Smooth muscle cell (in vitro differentiated cells): ENCODE data around the gene HOMER3. TPM values are rescaled to one million over a fixed set of nuclear protein-coding genes. Genes with fewer than 3 reads are reported as not detected.

Experiments
- DNase-seq: peaks from one replicate; lab custom pipeline; 2025; ENCODE audit not compliant: unreplicated experiment; lab: John Stamatoyannopoulos, UW
- H2AFZ ChIP-seq: fragments of 200-600 bp; sonication (generic); 2 replicates; pipeline ENCODE4 v1.6.0; 2016; ENCODE audit warnings: antibody characterized with exemption, low read depth, mild to moderate bottlenecking
- H3F3A ChIP-seq: fragments of 200-600 bp; sonication (generic); 2 replicates; pipeline ENCODE4 v1.6.0; 2017; ENCODE audit warnings: antibody characterized with exemption, low read depth
- H3K27ac ChIP-seq: fragments of 200-600 bp; sonication (generic); 2 replicates; pipeline ENCODE4 v1.5.1; 2016; ENCODE audit warnings: low read depth, mild to moderate bottlenecking
- H3K27me3 ChIP-seq: fragments of 200-600 bp; sonication (generic); 2 replicates; pipeline ENCODE4 v1.6.1; 2016; ENCODE audit warnings: low read depth, mild to moderate bottlenecking
- H3K36me3 ChIP-seq: fragments of 200-600 bp; sonication (generic); 2 replicates; pipeline ENCODE4 v1.5.1; 2016; ENCODE audit warnings: low read depth
- H3K4me1 ChIP-seq: fragments of 200-600 bp; sonication (generic); 2 replicates; pipeline ENCODE4 v1.5.1; 2016; ENCODE audit warnings: low read depth
- H3K4me2 ChIP-seq: fragments of 200-600 bp; sonication (generic); 2 replicates; pipeline ENCODE4 v1.6.0; 2016; ENCODE audit warnings: mild to moderate bottlenecking
- H3K4me3 ChIP-seq: fragments of 200-600 bp; sonication (generic); 2 replicates; pipeline ENCODE4 v1.5.1; 2016; ENCODE audit warnings: mild to moderate bottlenecking
- H3K79me2 ChIP-seq: fragments of 200-600 bp; sonication (generic); 2 replicates; pipeline ENCODE4 v1.6.0; 2016; ENCODE audit warnings: low read depth, mild to moderate bottlenecking
- H3K9ac ChIP-seq: fragments of 200-600 bp; sonication (generic); 2 replicates; pipeline ENCODE4 v1.6.0; 2016; ENCODE audit warnings: low read depth
- H3K9me3 ChIP-seq: fragments of 200-600 bp; sonication (generic); replicated peaks from 2 replicates; pipeline ENCODE4 v1.5.1; 2016; ENCODE audit warnings: low read depth
- H4K20me1 ChIP-seq: fragments of 200-600 bp; sonication (generic); 2 replicates; pipeline ENCODE4 v1.6.0; 2016; ENCODE audit warnings: low read depth
- WGBS: methylation state at CpG from one replicate; pipeline ENCODE4 v1.1.7; 2016; ENCODE audit warnings: low lambda C conversion rate; 5-methylcytosine and 5-hydroxymethylcytosine counted together
- polyA plus RNA-seq: library from polyadenylated mRNA; unstranded; fragments of >200 nt; fragmentation: Nextera tagmentation; extraction: Ambion mirVana; gene quantifications from 2 replicates; pipeline ENCODE4 v1.2.1, GENCODE V29; 2016
- total RNA-seq: library from RNA; depleted of rRNA; stranded (reverse); fragments of >200 nt; gene quantifications from 2 replicates; pipeline ENCODE4 v1.2.3, GENCODE V29; 2014
- TF ChIP-seq, protein P1 (sequence below): fragments of 200-600 bp; sonication (generic); IDR thresholded peaks from 2 replicates; pipeline ENCODE4 v1.5.1; 2017; ENCODE audit warnings: borderline replicate concordance, mild to moderate bottlenecking, antibody characterized with exemption; ENCODE audit not compliant: insufficient read depth, poor library complexity, severe bottlenecking

The HOMER3 gene
- total and polyA plus RNA-seq, 2 experiments from 2014 or later = 37.4 to 88.1 TPM

DNA sequence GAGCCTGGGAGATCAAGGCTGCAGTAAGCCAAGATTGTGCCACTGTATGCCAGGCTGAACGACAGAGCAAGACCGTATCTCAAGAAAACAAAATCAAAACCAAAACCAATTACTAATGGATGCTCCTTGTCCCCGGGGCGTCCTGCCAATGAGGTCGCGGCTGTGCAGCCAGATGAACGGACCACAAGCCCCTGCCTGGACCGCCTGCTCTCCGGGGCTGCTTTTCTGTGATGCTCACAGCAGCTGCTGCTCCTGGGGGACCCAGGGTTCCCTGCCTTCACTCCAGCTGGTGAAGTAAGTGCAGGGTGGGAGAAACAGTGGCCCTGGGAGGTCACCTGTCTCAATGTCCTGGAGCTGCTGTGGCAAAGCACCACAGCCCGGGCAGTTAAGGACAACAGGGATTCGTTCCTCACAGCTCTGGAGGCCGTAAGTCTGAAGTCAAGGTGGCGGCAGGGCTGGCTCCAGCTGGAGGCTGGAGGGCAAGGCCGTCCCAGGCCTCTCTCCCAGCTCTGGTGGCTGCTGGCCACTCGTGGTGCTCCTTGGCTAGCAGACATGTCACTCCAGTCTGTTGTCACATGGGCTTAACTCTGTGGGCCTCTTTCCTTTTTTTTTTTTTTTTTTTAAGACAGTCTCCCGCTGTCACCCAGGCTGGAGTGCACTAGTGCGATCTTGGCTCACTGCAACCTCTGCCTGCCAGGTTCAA, 31.9 kb downstream of the HOMER3 start:
- Histone ChIP-seq H3K27me3 (no peaks in the 10 kb centered on the region), H3K9ac (no peak overlapping the region), H3F3A (no peaks in the 10 kb centered on the region), H3K4me1 (no peaks in the 10 kb centered on the region), H3K9me3 (no peaks in the 10 kb centered on the region), H3K79me2 (peaks cover 25% of the 10 kb centered on the region), H4K20me1 (peaks cover 84% of the 10 kb centered on the region), H3K27ac (no peak overlapping the region), H2AFZ (no peak overlapping the region), H3K4me2 (no peak overlapping the region), H3K4me3 (no peak overlapping the region), H3K36me3 (no peaks in the 10 kb centered on the region)
- WGBS = 97% methylated on average over 17 of the region's 17 CpGs
- TF ChIP-seq, protein P1, sequence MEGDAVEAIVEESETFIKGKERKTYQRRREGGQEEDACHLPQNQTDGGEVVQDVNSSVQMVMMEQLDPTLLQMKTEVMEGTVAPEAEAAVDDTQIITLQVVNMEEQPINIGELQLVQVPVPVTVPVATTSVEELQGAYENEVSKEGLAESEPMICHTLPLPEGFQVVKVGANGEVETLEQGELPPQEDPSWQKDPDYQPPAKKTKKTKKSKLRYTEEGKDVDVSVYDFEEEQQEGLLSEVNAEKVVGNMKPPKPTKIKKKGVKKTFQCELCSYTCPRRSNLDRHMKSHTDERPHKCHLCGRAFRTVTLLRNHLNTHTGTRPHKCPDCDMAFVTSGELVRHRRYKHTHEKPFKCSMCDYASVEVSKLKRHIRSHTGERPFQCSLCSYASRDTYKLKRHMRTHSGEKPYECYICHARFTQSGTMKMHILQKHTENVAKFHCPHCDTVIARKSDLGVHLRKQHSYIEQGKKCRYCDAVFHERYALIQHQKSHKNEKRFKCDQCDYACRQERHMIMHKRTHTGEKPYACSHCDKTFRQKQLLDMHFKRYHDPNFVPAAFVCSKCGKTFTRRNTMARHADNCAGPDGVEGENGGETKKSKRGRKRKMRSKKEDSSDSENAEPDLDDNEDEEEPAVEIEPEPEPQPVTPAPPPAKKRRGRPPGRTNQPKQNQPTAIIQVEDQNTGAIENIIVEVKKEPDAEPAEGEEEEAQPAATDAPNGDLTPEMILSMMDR = no peak
- no peak for DNase-seq

DNA sequence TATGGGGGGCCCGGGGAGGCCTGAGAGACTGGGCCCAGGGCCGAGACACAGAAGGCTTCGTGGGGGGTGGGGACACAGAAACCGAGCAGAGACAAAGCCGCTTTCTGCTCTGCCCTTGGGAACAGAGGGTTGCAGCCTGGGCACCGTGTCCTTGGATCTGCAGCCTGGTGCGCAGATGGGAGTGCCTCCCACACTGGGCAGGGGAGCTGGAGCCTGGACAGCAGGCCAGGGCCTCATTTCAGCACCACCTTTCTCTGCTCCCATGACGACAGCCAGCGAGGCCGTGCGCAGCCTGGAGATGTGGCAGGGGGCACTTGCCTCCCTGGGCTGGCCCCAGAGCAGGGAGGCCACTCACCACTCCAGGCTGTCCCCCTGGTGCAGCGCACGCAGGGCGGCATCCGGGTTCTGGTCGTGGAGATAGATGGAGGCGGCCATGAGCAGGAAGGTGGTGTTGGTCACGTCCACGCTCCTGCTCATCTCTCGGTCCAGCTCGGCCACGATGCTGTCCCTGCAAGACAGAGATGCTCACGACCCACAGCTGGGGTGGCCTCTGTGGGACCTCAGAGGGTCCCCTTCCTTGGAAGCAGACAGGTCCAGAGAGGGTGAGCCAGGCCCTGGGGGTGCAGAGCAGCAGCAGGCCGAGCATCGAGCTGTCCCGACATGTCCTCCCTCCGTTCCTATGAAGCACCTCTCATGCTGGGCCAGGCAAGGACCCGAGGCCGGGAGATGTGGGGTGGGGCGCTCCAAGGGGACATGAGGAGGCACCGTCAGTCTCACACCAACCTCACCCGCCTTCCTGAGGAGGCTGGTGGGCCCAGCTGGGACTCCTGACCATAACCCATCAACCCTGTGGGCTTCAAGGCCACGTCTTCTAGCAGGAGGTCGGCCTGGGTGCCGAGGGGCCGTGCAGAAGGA, 34.2 kb downstream of the HOMER3 start:
- TF ChIP-seq, protein P1 = no peak
- Histone ChIP-seq H4K20me1 (peaks cover 62% of the 10 kb centered on the region), H2AFZ (no peak overlapping the region), H3K9ac (no peak overlapping the region), H3K79me2 (peaks cover 3% of the 10 kb centered on the region), H3K27me3 (no peaks in the 10 kb centered on the region), H3K4me2 (no peak overlapping the region), H3K4me1 (no peaks in the 10 kb centered on the region), H3K4me3 (no peak overlapping the region), H3K9me3 (no peaks in the 10 kb centered on the region), H3F3A (no peaks in the 10 kb centered on the region), H3K36me3 (no peaks in the 10 kb centered on the region), H3K27ac (no peak overlapping the region)
- 97% methylated on average over 36 of the region's 36 CpGs for WGBS
- DNase-seq = no peak

DNA sequence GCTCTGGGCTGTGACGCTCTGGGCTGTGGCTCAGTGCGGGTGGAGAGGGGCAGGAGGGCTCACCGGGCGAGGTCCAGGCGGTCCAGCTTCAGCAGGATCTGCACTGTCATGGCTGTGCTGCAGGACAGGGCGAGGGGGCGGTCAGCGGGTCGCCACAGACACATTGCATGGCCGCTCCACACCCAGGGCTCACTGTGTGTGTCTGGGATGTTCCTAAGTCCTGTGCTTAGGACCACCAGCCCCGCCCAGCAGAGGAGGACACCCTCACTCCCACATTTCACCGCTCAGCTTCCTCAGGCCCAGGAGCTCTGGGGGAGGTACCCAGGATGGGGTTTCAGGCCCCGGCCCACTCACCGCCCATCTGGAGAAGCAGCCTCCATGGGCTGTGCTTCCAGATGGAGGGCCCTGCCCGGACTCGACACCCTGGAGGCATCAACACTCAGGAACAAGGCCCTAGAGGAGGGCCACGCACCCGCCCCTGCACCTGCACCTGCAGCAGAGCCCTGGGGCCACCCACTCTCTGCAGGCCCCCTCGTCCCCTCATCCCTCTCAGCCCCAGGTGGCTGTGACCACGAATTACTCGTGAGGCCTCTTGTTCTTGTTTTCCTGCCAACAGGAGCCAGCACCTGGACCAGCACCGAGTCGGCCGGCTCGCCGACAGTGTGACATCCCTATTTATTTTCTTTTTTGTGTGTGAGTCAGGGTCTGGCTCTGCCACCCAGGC, 35.3 kb downstream of the HOMER3 start:
- Histone ChIP-seq H3K4me2 (no peak overlapping the region), H4K20me1 (peaks cover 59% of the 10 kb centered on the region), H3F3A (no peaks in the 10 kb centered on the region), H3K4me3 (no peak overlapping the region), H3K27me3 (no peaks in the 10 kb centered on the region), H3K4me1 (no peaks in the 10 kb centered on the region), H3K36me3 (no peaks in the 10 kb centered on the region), H3K9me3 (no peaks in the 10 kb centered on the region), H2AFZ (no peak overlapping the region), H3K9ac (no peak overlapping the region), H3K27ac (no peak overlapping the region), H3K79me2 (no peaks in the 10 kb centered on the region)
- TF ChIP-seq, protein P1 = no peak
- 97% methylated on average over 25 of the region's 26 CpGs for WGBS
- no peak for DNase-seq
